GM21526 (cell line): ENCODE data around the gene CEP112.

Experiments used
- ATAC-seq: cut with Tn5 transposase; IDR thresholded peaks from one replicate; pipeline ENCODE4 v1.9.1; 2021; ENCODE audit warnings: moderate library complexity; ENCODE audit not compliant: unreplicated experiment, low FRiP score

The CEP112 gene

GRCh38 chr17:65589321-65589720 is 602.6 kb downstream of the CEP112 start:
- no peak for ATAC-seq

- no peak for ATAC-seq
Observed at GRCh38 chr17:65588181-65588808, 603.6 kb downstream of the CEP112 start.

GRCh38 chr17:65587534-65588180 is 604.3 kb downstream of the CEP112 start:
- no peak for ATAC-seq

GRCh38 chr17:65586899-65587298 is 605.0 kb downstream of the CEP112 start:
- ATAC-seq = no peak
